ENCODE results near the gene NUDT14. TPM values are rescaled to one million over a fixed set of nuclear protein-coding genes. Genes with fewer than 3 reads are reported as not detected.

The NUDT14 gene
- total and polyA plus RNA-seq, 2 experiments from 2014 or later: 14.8 to 38.4 TPM

DNA sequence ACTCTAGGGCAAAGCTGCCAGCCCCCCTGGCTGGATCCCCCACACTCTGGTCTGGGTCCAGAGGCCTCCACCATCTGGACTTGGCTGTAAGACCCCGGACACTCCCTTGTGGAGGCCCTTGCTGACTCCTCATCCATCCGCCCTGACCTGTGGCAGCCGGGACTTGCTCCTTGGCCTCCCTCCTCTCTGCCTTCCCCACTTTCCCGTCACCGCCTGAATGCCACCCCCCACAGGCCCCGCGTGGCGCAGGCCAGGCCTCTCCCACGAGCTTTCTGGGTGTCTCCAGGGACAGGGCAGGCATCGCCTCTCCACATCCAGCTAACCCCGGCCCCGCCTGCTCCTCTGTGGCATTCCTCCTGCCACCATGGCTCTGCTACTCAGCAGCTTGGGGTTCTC lies 26.6 kb downstream of the NUDT14 start:
- no peak for DNase-seq (ENCODE audit: low spot score)
- H3K27ac Mint-ChIP-seq: no peak overlapping the region
- no peaks in the 10 kb centered on the region for H3K36me3 Mint-ChIP-seq (ENCODE audit: low read depth)
- TF ChIP-seq EZH2phosphoT487 (IDR thresholded peaks at IDR 0.05; ENCODE audit: unreplicated experiment): no peak
- TF ChIP-seq EZH2 (IDR thresholded peaks at IDR 0.05; ENCODE audit: low read depth, unreplicated experiment): no peak
- TF ChIP-seq ZNF331 (CRISPR knock-in tag; IDR thresholded peaks at IDR 0.05; ENCODE audit: low read depth): no peak
- TF ChIP-seq, protein P1, sequence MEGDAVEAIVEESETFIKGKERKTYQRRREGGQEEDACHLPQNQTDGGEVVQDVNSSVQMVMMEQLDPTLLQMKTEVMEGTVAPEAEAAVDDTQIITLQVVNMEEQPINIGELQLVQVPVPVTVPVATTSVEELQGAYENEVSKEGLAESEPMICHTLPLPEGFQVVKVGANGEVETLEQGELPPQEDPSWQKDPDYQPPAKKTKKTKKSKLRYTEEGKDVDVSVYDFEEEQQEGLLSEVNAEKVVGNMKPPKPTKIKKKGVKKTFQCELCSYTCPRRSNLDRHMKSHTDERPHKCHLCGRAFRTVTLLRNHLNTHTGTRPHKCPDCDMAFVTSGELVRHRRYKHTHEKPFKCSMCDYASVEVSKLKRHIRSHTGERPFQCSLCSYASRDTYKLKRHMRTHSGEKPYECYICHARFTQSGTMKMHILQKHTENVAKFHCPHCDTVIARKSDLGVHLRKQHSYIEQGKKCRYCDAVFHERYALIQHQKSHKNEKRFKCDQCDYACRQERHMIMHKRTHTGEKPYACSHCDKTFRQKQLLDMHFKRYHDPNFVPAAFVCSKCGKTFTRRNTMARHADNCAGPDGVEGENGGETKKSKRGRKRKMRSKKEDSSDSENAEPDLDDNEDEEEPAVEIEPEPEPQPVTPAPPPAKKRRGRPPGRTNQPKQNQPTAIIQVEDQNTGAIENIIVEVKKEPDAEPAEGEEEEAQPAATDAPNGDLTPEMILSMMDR (conservative IDR thresholded peaks at IDR 0.05; ENCODE audit: low read depth in 2 of 2): no peak
- TF ChIP-seq, protein P2, sequence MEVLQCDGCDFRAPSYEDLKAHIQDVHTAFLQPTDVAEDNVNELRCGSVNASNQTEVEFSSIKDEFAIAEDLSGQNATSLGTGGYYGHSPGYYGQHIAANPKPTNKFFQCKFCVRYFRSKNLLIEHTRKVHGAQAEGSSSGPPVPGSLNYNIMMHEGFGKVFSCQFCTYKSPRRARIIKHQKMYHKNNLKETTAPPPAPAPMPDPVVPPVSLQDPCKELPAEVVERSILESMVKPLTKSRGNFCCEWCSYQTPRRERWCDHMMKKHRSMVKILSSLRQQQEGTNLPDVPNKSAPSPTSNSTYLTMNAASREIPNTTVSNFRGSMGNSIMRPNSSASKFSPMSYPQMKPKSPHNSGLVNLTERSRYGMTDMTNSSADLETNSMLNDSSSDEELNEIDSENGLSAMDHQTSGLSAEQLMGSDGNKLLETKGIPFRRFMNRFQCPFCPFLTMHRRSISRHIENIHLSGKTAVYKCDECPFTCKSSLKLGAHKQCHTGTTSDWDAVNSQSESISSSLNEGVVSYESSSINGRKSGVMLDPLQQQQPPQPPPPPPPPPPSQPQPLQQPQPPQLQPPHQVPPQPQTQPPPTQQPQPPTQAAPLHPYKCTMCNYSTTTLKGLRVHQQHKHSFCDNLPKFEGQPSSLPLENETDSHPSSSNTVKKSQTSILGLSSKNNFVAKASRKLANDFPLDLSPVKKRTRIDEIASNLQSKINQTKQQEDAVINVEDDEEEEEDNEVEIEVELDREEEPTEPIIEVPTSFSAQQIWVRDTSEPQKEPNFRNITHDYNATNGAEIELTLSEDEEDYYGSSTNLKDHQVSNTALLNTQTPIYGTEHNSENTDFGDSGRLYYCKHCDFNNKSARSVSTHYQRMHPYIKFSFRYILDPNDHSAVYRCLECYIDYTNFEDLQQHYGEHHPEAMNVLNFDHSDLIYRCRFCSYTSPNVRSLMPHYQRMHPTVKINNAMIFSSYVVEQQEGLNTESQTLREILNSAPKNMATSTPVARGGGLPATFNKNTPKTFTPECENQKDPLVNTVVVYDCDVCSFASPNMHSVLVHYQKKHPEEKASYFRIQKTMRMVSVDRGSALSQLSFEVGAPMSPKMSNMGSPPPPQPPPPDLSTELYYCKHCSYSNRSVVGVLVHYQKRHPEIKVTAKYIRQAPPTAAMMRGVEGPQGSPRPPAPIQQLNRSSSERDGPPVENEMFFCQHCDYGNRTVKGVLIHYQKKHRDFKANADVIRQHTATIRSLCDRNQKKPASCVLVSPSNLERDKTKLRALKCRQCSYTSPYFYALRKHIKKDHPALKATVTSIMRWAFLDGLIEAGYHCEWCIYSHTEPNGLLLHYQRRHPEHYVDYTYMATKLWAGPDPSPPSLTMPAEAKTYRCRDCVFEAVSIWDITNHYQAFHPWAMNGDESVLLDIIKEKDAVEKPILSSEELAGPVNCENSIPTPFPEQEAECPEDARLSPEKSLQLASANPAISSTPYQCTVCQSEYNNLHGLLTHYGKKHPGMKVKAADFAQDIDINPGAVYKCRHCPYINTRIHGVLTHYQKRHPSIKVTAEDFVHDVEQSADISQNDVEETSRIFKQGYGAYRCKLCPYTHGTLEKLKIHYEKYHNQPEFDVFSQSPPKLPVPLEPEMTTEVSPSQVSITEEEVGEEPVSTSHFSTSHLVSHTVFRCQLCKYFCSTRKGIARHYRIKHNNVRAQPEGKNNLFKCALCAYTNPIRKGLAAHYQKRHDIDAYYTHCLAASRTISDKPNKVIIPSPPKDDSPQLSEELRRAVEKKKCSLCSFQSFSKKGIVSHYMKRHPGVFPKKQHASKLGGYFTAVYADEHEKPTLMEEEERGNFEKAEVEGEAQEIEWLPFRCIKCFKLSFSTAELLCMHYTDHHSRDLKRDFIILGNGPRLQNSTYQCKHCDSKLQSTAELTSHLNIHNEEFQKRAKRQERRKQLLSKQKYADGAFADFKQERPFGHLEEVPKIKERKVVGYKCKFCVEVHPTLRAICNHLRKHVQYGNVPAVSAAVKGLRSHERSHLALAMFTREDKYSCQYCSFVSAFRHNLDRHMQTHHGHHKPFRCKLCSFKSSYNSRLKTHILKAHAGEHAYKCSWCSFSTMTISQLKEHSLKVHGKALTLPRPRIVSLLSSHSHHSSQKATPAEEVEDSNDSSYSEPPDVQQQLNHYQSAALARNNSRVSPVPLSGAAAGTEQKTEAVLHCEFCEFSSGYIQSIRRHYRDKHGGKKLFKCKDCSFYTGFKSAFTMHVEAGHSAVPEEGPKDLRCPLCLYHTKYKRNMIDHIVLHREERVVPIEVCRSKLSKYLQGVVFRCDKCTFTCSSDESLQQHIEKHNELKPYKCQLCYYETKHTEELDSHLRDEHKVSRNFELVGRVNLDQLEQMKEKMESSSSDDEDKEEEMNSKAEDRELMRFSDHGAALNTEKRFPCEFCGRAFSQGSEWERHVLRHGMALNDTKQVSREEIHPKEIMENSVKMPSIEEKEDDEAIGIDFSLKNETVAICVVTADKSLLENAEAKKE (CRISPR knock-in tag; IDR thresholded peaks at IDR 0.05): no peak
- no peak for TF ChIP-seq NANOG (IDR thresholded peaks at IDR 0.05; ENCODE audit: borderline replicate concordance)
- TF ChIP-seq CREB1 (CRISPR knock-in tag; IDR thresholded peaks at IDR 0.05; ENCODE audit: low read depth): no peak
- TF ChIP-seq POLR2AphosphoS5 (IDR thresholded peaks at IDR 0.05; ENCODE audit: low read depth): no peak
- TF ChIP-seq, protein P3, sequence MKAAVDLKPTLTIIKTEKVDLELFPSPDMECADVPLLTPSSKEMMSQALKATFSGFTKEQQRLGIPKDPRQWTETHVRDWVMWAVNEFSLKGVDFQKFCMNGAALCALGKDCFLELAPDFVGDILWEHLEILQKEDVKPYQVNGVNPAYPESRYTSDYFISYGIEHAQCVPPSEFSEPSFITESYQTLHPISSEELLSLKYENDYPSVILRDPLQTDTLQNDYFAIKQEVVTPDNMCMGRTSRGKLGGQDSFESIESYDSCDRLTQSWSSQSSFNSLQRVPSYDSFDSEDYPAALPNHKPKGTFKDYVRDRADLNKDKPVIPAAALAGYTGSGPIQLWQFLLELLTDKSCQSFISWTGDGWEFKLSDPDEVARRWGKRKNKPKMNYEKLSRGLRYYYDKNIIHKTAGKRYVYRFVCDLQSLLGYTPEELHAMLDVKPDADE (IDR thresholded peaks at IDR 0.05): no peak
- H3K79me2 ChIP-seq (replicated peaks; ENCODE audit: insufficient read depth): no peaks in the 10 kb centered on the region
- H3K9me3 Mint-ChIP-seq: no peaks in the 10 kb centered on the region
- no peaks in the 10 kb centered on the region for H4K20me1 ChIP-seq (replicated peaks; ENCODE audit: insufficient read depth)
- H3K36me3 ChIP-seq (ENCODE audit: insufficient read depth): no peaks in the 10 kb centered on the region
- H3K9me2 ChIP-seq (ENCODE audit: insufficient read depth): no peaks in the 10 kb centered on the region
- H3K4me3 ChIP-seq: no peak overlapping the region
- peaks cover 12% of the 10 kb centered on the region for H3K27me3 Mint-ChIP-seq (ENCODE audit: insufficient read depth, low read depth, poor library complexity)
- H3K4me3 Mint-ChIP-seq: no peak overlapping the region
- ATAC-seq: no peak
- H2AFZ ChIP-seq: no peak overlapping the region
- no peaks in the 10 kb centered on the region for H3F3A ChIP-seq (replicated peaks; ENCODE audit: low read depth)
- H3K27me3 ChIP-seq (ENCODE audit: insufficient read depth): no peaks in the 10 kb centered on the region
- no peak overlapping the region for H3K4me2 ChIP-seq
- H3K27ac ChIP-seq (ENCODE audit: low read depth): no peak overlapping the region
- H3K4me1 ChIP-seq (ENCODE audit: insufficient read depth): no peaks in the 10 kb centered on the region
- peaks cover 2% of the 10 kb centered on the region; the same call in 1 of the 3 replicates for H3K4me1 Mint-ChIP-seq
